ENCODE measurements around the gene RAB11A.
A peak's percentile ranks its signal among the peaks of the same experiment; 100 is the strongest.

- peak; percentile 15; the same call in 1 of the 2 replicates for TF ChIP-seq MEIS1 (CRISPR knock-in tag; IDR thresholded peaks at IDR 0.05; ENCODE audit: borderline replicate concordance)
- no peak for TF ChIP-seq JUN (CRISPR knock-in tag; IDR thresholded peaks at IDR 0.05)
- TF ChIP-seq POLR2AphosphoS2 (IDR thresholded peaks at IDR 0.05; ENCODE audit: low read depth, low read length): no peak
- TF ChIP-seq CTCF (CRISPR knock-in tag; IDR thresholded peaks at IDR 0.05): peak; percentile 74
- no peak for TF ChIP-seq IKZF1 (IDR thresholded peaks at IDR 0.05)
- TF ChIP-seq POLR2AphosphoS5 (IDR thresholded peaks at IDR 0.05; ENCODE audit: low read depth, low read length): peak; percentile 96
- TF ChIP-seq, protein P1, sequence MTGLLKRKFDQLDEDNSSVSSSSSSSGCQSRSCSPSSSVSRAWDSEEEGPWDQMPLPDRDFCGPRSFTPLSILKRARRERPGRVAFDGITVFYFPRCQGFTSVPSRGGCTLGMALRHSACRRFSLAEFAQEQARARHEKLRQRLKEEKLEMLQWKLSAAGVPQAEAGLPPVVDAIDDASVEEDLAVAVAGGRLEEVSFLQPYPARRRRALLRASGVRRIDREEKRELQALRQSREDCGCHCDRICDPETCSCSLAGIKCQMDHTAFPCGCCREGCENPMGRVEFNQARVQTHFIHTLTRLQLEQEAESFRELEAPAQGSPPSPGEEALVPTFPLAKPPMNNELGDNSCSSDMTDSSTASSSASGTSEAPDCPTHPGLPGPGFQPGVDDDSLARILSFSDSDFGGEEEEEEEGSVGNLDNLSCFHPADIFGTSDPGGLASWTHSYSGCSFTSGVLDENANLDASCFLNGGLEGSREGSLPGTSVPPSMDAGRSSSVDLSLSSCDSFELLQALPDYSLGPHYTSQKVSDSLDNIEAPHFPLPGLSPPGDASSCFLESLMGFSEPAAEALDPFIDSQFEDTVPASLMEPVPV (CRISPR knock-in tag; IDR thresholded peaks at IDR 0.05): peak; percentile 86
Observed at GRCh38 chr15:65869126-65869953, at the start of gene RAB11A.

Data from HepG2 (cell line).